ENCODE measurements around the gene CHCHD3.

Gene CHCHD3

GRCh38 chr7:133056370-133057238, 25.3 kb downstream of the CHCHD3 start:
- no peaks in the 10 kb centered on the region for H3K9me3 ChIP-seq
- H3K36me3 ChIP-seq, result no peaks in the 10 kb centered on the region
- H3K4me1 ChIP-seq (ENCODE audit: control insufficient read depth in 1 of 2, insufficient read depth in 1 of 2, low read depth in 1 of 2, low read length in 1 of 2), result no peaks in the 10 kb centered on the region
- TF ChIP-seq CTCF (IDR thresholded peaks at IDR 0.05), result no peak
- no peak overlapping the region for H3K4me3 ChIP-seq (ENCODE audit: low read depth in 1 of 2, low read length in 1 of 2)
- H3K27me3 ChIP-seq, result no peaks in the 10 kb centered on the region
- no peak overlapping the region for H3K27ac ChIP-seq

GRCh38 chr7:133054162-133054840, 27.6 kb downstream of the CHCHD3 start:
- no peaks in the 10 kb centered on the region for H3K4me1 ChIP-seq (ENCODE audit: control insufficient read depth in 1 of 2, insufficient read depth in 1 of 2, low read depth in 1 of 2, low read length in 1 of 2)
- TF ChIP-seq CTCF (IDR thresholded peaks at IDR 0.05), result no peak
- H3K4me3 ChIP-seq (ENCODE audit: low read depth in 1 of 2, low read length in 1 of 2), result no peak overlapping the region
- H3K9me3 ChIP-seq, result no peaks in the 10 kb centered on the region
- H3K36me3 ChIP-seq, result no peaks in the 10 kb centered on the region
- H3K27me3 ChIP-seq, result no peaks in the 10 kb centered on the region
- no peak overlapping the region for H3K27ac ChIP-seq

DNA sequence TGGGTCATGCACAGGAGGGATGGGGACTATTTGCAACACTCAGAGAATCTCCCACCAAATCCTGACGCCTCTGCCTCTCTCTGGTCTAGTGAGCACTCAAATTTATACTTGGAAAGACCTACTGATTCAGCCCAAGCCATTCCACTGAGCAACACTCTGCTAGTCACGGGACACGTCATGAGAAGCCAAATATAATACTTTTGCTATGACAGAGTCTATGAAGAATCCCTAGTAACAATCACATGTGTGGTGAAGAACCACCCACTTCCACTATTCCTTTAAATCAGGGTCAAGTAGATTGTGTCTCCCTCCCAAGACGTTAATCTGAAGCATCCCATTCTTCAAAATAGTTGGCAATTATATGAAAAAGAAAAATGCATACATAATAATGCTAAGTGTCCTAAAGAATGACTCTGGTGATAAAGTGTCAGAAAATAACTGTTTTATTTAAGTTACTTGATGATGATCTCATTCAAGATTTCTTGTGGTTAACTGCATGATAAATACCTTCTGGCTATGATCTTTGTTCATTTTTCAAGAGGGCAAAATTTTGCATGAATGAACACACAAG, 28.5 kb downstream of the CHCHD3 start:
- H3K4me3 ChIP-seq (ENCODE audit: low read depth in 1 of 2, low read length in 1 of 2), result no peak overlapping the region
- H3K9me3 ChIP-seq, result no peaks in the 10 kb centered on the region
- no peaks in the 10 kb centered on the region for H3K36me3 ChIP-seq
- H3K27ac ChIP-seq, result no peak overlapping the region
- no peaks in the 10 kb centered on the region for H3K4me1 ChIP-seq (ENCODE audit: control insufficient read depth in 1 of 2, insufficient read depth in 1 of 2, low read depth in 1 of 2, low read length in 1 of 2)
- H3K27me3 ChIP-seq, result no peaks in the 10 kb centered on the region
- no peak for TF ChIP-seq CTCF (IDR thresholded peaks at IDR 0.05)

DNA sequence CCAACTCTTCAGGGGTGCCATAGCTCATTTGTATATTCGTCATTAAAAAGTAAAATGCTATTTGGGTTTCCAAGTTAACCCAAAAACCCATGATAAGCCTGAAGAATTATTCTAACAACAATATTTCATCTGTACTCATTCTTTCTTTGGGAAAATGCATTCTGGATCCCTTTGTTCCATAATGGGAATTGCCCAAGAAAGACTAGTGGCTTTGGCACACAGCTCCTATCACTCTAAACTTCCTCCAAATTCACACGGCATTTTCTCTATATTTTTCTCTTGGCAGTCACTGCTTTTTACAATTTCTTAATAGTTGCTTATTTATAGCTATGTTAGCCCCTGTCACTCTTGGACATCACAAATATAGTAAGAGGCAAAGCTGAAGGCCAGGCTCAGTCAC, 29.1 kb downstream of the CHCHD3 start:
- Histone ChIP-seq H3K36me3 (no peaks in the 10 kb centered on the region), H3K9me3 (no peaks in the 10 kb centered on the region), H3K4me1 (ENCODE audit: control insufficient read depth in 1 of 2, insufficient read depth in 1 of 2, low read depth in 1 of 2, low read length in 1 of 2) (no peaks in the 10 kb centered on the region), H3K4me3 (ENCODE audit: low read depth in 1 of 2, low read length in 1 of 2) (no peak overlapping the region), H3K27ac (no peak overlapping the region), H3K27me3 (no peaks in the 10 kb centered on the region)
- TF ChIP-seq CTCF (IDR thresholded peaks at IDR 0.05), result no peak

DNA sequence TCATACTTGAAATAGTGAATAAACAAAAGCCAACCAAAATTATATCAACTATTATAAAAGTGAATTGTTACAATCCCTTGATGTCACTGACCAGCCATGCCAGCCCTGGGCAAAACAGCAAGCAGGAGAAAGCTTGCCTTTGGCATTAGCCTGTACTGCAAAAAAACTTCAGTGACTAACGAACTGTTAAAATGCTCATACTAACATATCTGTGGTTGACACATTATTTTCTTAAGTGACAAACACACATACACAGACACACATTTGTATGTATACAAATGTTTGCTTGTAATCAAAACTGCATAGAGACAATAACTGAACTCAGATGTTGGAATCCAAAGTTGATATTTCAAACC, 29.5 kb downstream of the CHCHD3 start:
- Histone ChIP-seq H3K4me3 (ENCODE audit: low read depth in 1 of 2, low read length in 1 of 2) (no peak overlapping the region), H3K27ac (no peak overlapping the region), H3K9me3 (no peaks in the 10 kb centered on the region), H3K4me1 (ENCODE audit: control insufficient read depth in 1 of 2, insufficient read depth in 1 of 2, low read depth in 1 of 2, low read length in 1 of 2) (no peaks in the 10 kb centered on the region), H3K36me3 (no peaks in the 10 kb centered on the region), H3K27me3 (no peaks in the 10 kb centered on the region)
- TF ChIP-seq CTCF (IDR thresholded peaks at IDR 0.05), result no peak
